Neural progenitor cell (in vitro differentiated cells): Measurements from ENCODE around the gene ZNF292. TPM values are rescaled to one million over a fixed set of nuclear protein-coding genes. Genes with fewer than 3 reads are reported as not detected.

Source experiments
- DNase-seq: peaks from one replicate; pipeline ENCODE4 v3.0.0-alpha.2; 2016; ENCODE audit warnings: low spot score
- H2AFZ ChIP-seq: fragments of 200-600 bp; sonication (generic); replicated peaks from 2 replicates; pipeline ENCODE4 v1.6.1; 2016; ENCODE audit warnings: antibody characterized with exemption
- H3F3A ChIP-seq: fragments of 200-600 bp; sonication (generic); 2 replicates; pipeline ENCODE4 v1.6.1; 2016; ENCODE audit warnings: antibody characterized with exemption, low read depth
- H3K27ac ChIP-seq: fragments of 200-600 bp; sonication (generic); 2 replicates; pipeline ENCODE4 v1.5.1; 2016; ENCODE audit warnings: mild to moderate bottlenecking
- H3K27me3 ChIP-seq: fragments of 200-600 bp; sonication (generic); 2 replicates; pipeline ENCODE4 v1.6.1; 2016; ENCODE audit warnings: mild to moderate bottlenecking, moderate library complexity
- H3K36me3 ChIP-seq: fragments of 200-600 bp; sonication (generic); 2 replicates; pipeline ENCODE4 v1.5.1; 2016
- H3K4me1 ChIP-seq: fragments of 200-600 bp; sonication (generic); 2 replicates; pipeline ENCODE4 v1.6.1; 2016; ENCODE audit warnings: mixed run types
- H3K4me2 ChIP-seq: fragments of 200-600 bp; sonication (generic); 2 replicates; pipeline ENCODE4 v1.6.1; 2016
- H3K4me3 ChIP-seq: fragments of 200-600 bp; sonication (generic); 2 replicates; pipeline ENCODE4 v1.5.1; 2016
- H3K79me2 ChIP-seq: fragments of 200-600 bp; sonication (generic); 2 replicates; pipeline ENCODE4 v1.6.1; 2016; ENCODE audit warnings: low read depth
- H3K9ac ChIP-seq: fragments of 200-600 bp; sonication (generic); 2 replicates; pipeline ENCODE4 v1.6.1; 2016
- H3K9me3 ChIP-seq: fragments of 200-600 bp; sonication (generic); 2 replicates; pipeline ENCODE4 v1.5.1; 2016; ENCODE audit warnings: low read depth
- H4K20me1 ChIP-seq: fragments of 200-600 bp; sonication (generic); 2 replicates; pipeline ENCODE4 v1.6.1; 2016; ENCODE audit warnings: low read depth
- H3K27ac Mint-ChIP-seq: 3 replicates; pipeline ENCODE4 v1.8.0; 2021; ENCODE audit warnings: mixed read lengths
- H3K27me3 Mint-ChIP-seq: 2 replicates; pipeline ENCODE4 v1.8.0; 2022; ENCODE audit warnings: low read depth, mild to moderate bottlenecking, inconsistent platforms, moderate library complexity, mixed read lengths; ENCODE audit not compliant: insufficient read depth
- H3K36me3 Mint-ChIP-seq: 3 replicates; pipeline ENCODE4 v1.8.0; 2021; ENCODE audit warnings: mixed read lengths
- H3K4me1 Mint-ChIP-seq: 3 replicates; pipeline ENCODE4 v1.8.0; 2021; ENCODE audit warnings: mixed read lengths
- H3K4me3 Mint-ChIP-seq: 3 replicates; pipeline ENCODE4 v1.8.0; 2021; ENCODE audit warnings: mild to moderate bottlenecking, moderate library complexity, mixed read lengths
- H3K9me3 Mint-ChIP-seq: 3 replicates; pipeline ENCODE4 v1.8.0; 2020; ENCODE audit warnings: mixed read lengths
- CTCF ChIP-seq: fragments of 200-600 bp; sonication (generic); IDR thresholded peaks from 2 replicates; pipeline ENCODE4 v1.5.1; 2017; ENCODE audit warnings: antibody characterized with exemption, mild to moderate bottlenecking
- EZH2 ChIP-seq: fragments of 200-600 bp; sonication (generic); IDR thresholded peaks from 2 replicates; pipeline ENCODE4 v1.6.1; 2017; ENCODE audit warnings: antibody characterized with exemption, mild to moderate bottlenecking, moderate library complexity
- EZH2phosphoT487 ChIP-seq: fragments of 200-600 bp; sonication (generic); IDR thresholded peaks from 2 replicates; pipeline ENCODE4 v1.6.1; 2017; ENCODE audit warnings: antibody characterized with exemption
- total RNA-seq: library from RNA; depleted of rRNA; stranded (reverse); fragments of >200 nt; gene quantifications from 2 replicates; pipeline ENCODE4 v1.2.3, GENCODE V29; 2015; ENCODE audit warnings: low replicate concordance

Gene ZNF292
- total RNA-seq, result 44.1 and 66.8 TPM in 2 replicates

GRCh38 chr6:87154993-87155841, at the start of gene ZNF292:
ZNF292 (plus strand) TSS chr6:87155565; CDS start chr6:87155592, 27 bp downstream.
- peak within 1 kb of the TSS; percentile 89 for H3K9ac ChIP-seq
- H2AFZ ChIP-seq, result peak within 1 kb of the TSS; percentile 29
- peaks cover 40% of the 10 kb centered on the region for H3K4me1 Mint-ChIP-seq
- H3K9me3 ChIP-seq, result no peaks in the 10 kb centered on the region
- H3K27me3 Mint-ChIP-seq, result peaks cover 8% of the 10 kb centered on the region
- peak within 1 kb of the TSS; percentile 85 for H3K4me2 ChIP-seq
- H3K4me3 ChIP-seq, result peak within 1 kb of the TSS; percentile 80
- peaks cover 71% of the 10 kb centered on the region for H3K79me2 ChIP-seq
- H3K36me3 Mint-ChIP-seq, result peaks cover 14% of the 10 kb centered on the region
- peak; percentile 4 for TF ChIP-seq EZH2
- no peak for TF ChIP-seq EZH2phosphoT487
- peak; percentile 22 for TF ChIP-seq CTCF
- peak within 1 kb of the TSS; percentile 98 for H3K27ac ChIP-seq
- peaks cover 48% of the 10 kb centered on the region for H3F3A ChIP-seq
- peaks cover 42% of the 10 kb centered on the region for H3K4me1 ChIP-seq
- H3K27me3 ChIP-seq, result peaks cover 9% of the 10 kb centered on the region
- peak; percentile 96 for DNase-seq
- H3K27ac Mint-ChIP-seq, result peak within 1 kb of the TSS; percentile 96
- H4K20me1 ChIP-seq, result peaks cover 38% of the 10 kb centered on the region
- peak within 1 kb of the TSS; percentile 97 for H3K4me3 Mint-ChIP-seq
- H3K9me3 Mint-ChIP-seq, result peaks cover 3% of the 10 kb centered on the region
- peaks cover 11% of the 10 kb centered on the region for H3K36me3 ChIP-seq

GRCh38 chr6:87105823-87106222, 49.5 kb upstream of the ZNF292 start:
- Histone ChIP-seq H4K20me1 (no peaks in the 10 kb centered on the region), H3K27me3 (no peaks in the 10 kb centered on the region), H3K9ac (no peak overlapping the region), H3K4me1 (peaks cover 6% of the 10 kb centered on the region), H3K36me3 (no peaks in the 10 kb centered on the region), H3F3A (no peaks in the 10 kb centered on the region), H3K79me2 (no peaks in the 10 kb centered on the region), H3K4me2 (no peak overlapping the region), H3K9me3 (no peaks in the 10 kb centered on the region), H2AFZ (no peak overlapping the region), H3K27ac (no peak overlapping the region), H3K4me3 (no peak overlapping the region)
- peaks cover 11% of the 10 kb centered on the region for H3K4me1 Mint-ChIP-seq
- TF ChIP-seq EZH2 (no peak), CTCF (no peak), EZH2phosphoT487 (no peak)
- no peaks in the 10 kb centered on the region for H3K27me3 Mint-ChIP-seq
- no peak overlapping the region for H3K4me3 Mint-ChIP-seq
- no peaks in the 10 kb centered on the region for H3K36me3 Mint-ChIP-seq
- no peaks in the 10 kb centered on the region for H3K9me3 Mint-ChIP-seq
- DNase-seq, result no peak
- no peak overlapping the region for H3K27ac Mint-ChIP-seq

GRCh38 chr6:87110636-87111035, 44.7 kb upstream of the ZNF292 start:
- DNase-seq, result no peak
- no peaks in the 10 kb centered on the region for H3K79me2 ChIP-seq
- H2AFZ ChIP-seq, result no peak overlapping the region
- H3K4me2 ChIP-seq, result no peak overlapping the region
- no peaks in the 10 kb centered on the region for H3K36me3 ChIP-seq
- H3K27ac ChIP-seq, result no peak overlapping the region
- no peaks in the 10 kb centered on the region for H3K36me3 Mint-ChIP-seq
- no peak for TF ChIP-seq CTCF
- no peak for TF ChIP-seq EZH2phosphoT487
- no peak for TF ChIP-seq EZH2
- H3K4me3 ChIP-seq, result no peak overlapping the region
- no peaks in the 10 kb centered on the region for H3K4me1 Mint-ChIP-seq
- H3K4me3 Mint-ChIP-seq, result no peak overlapping the region
- no peaks in the 10 kb centered on the region for H4K20me1 ChIP-seq
- no peak overlapping the region for H3K9ac ChIP-seq
- no peak overlapping the region for H3K27ac Mint-ChIP-seq
- H3K9me3 ChIP-seq, result no peaks in the 10 kb centered on the region
- H3K27me3 Mint-ChIP-seq, result no peaks in the 10 kb centered on the region
- H3K9me3 Mint-ChIP-seq, result no peaks in the 10 kb centered on the region
- no peaks in the 10 kb centered on the region for H3K4me1 ChIP-seq
- no peaks in the 10 kb centered on the region for H3F3A ChIP-seq
- H3K27me3 ChIP-seq, result no peaks in the 10 kb centered on the region
